ENCODE results near the gene WFIKKN2.
A peak's percentile ranks its signal among the peaks of the same experiment; 100 is the strongest.

DNA sequence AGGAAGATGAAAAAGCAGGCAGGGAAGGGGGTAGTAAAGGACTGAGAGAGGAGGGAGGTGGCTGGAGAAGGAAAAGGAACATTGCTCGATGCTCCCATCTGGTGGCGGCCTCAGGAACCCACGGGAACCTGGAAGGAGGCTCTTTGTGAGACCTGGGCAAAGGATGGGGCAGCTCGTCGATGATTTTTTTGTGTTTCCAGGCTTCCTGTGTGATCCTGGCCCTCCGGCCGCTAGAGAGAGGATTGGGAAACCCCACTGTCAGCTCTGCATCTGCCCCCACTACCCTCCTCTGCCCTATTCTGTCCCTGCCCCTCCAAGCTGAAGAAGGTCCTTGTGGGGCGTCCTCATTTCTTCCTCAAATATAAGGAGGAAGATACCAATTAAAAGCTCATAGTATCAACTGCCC lies 6.6 kb downstream of the WFIKKN2 start:
- TF ChIP-seq POLR2A (IDR thresholded peaks at IDR 0.05) (no peak), CTCF (IDR thresholded peaks at IDR 0.05 in 4 of 5, conservative IDR thresholded peaks at IDR 0.05 in 1 of 5) (peak; percentile 77 to 85 (median 84))
